GM04504 (cell line): Measurements from ENCODE around the gene FAM171A2.
"Not testable (repeated sequence)": the region's sequence is repeated elsewhere in the genome, so short reads cannot be mapped to it uniquely, and the experiment has no call there.

ENCODE experiments used
- DNase-seq: peaks from one replicate; pipeline ENCODE4 v3.0.0-alpha.2; 2012; ENCODE audit warnings: low read depth

The FAM171A2 gene

GRCh38 chr17:44360826-44361225 lies 2.8 kb downstream of the FAM171A2 start:
- no peak for DNase-seq

- DNase-seq: no peak
These were observed 3.5 kb downstream of the FAM171A2 start for GRCh38 chr17:44360144-44360533.

GRCh38 chr17:44359458-44360143 lies 4.1 kb downstream of the FAM171A2 start:
- DNase-seq: no peak

GRCh38 chr17:44359006-44359405 lies 4.6 kb downstream of the FAM171A2 start:
- DNase-seq: no peak

GRCh38 chr17:44358066-44358465 lies 5.6 kb downstream of the FAM171A2 start:
- DNase-seq: no peak

- no peak for DNase-seq
These were observed 7.4 kb downstream of the FAM171A2 start for GRCh38 chr17:44356241-44356640.

- no peak for DNase-seq
These were observed 8.0 kb downstream of the FAM171A2 start for GRCh38 chr17:44355642-44356099.

- DNase-seq: no peak
These were observed 8.8 kb downstream of the FAM171A2 start for GRCh38 chr17:44354582-44355561.

- DNase-seq: no peak
These were observed 9.9 kb downstream of the FAM171A2 start for GRCh38 chr17:44353672-44354331.

- DNase-seq: no peak
These were observed 10.6 kb downstream of the FAM171A2 start for GRCh38 chr17:44352828-44353671.

GRCh38 chr17:44351961-44352827 lies 11.5 kb downstream of the FAM171A2 start:
- no peak for DNase-seq

GRCh38 chr17:44351464-44351863 lies 12.2 kb downstream of the FAM171A2 start:
- DNase-seq: no peak

GRCh38 chr17:44350733-44351226 lies 12.9 kb downstream of the FAM171A2 start:
- DNase-seq: no peak

GRCh38 chr17:44349553-44350070 lies 14.0 kb downstream of the FAM171A2 start:
- DNase-seq: no peak

GRCh38 chr17:44348988-44349364 lies 14.7 kb downstream of the FAM171A2 start:
- DNase-seq: no peak

GRCh38 chr17:44348234-44348987 lies 15.2 kb downstream of the FAM171A2 start:
- no peak for DNase-seq

GRCh38 chr17:44347206-44348055 lies 16.2 kb downstream of the FAM171A2 start:
- not testable (repeated sequence) for DNase-seq

GRCh38 chr17:44346064-44346844 lies 17.4 kb downstream of the FAM171A2 start:
- no peak for DNase-seq
